Keratinocyte (primary cell): ENCODE measurements around the gene ACVR1. TPM values are rescaled to one million over a fixed set of nuclear protein-coding genes. Genes with fewer than 3 reads are reported as not detected.

Source experiments
- DNase-seq: peaks from one replicate; pipeline ENCODE4 v3.0.0-alpha.2; 2011; ENCODE audit warnings: low read depth, missing footprints, low spot score
- FAIRE-seq: peaks from 2 replicates; lab custom pipeline; 2011; peaks lifted over from hg19 to GRCh38; lab: Jason Lieb, UNC
- H2AFZ ChIP-seq: 2 replicates; pipeline ENCODE4 v1.6.0; 2012; ENCODE audit warnings: low read length, control low read depth, inconsistent platforms; ENCODE audit not compliant: control insufficient read depth
- H3K27ac ChIP-seq: 2 replicates; pipeline ENCODE4 v1.5.1; 2011; ENCODE audit warnings: low read length; ENCODE audit not compliant: control insufficient read depth, insufficient read depth
- H3K27me3 ChIP-seq: 3 replicates; pipeline ENCODE4 v1.6.0; 2011; ENCODE audit warnings: low read length; ENCODE audit not compliant: control insufficient read depth, insufficient read depth; ENCODE audit errors: extremely low read depth
- H3K36me3 ChIP-seq, 2 experiments: 2 replicates in 1 of 2; 3 replicates in 1 of 2; pipeline ENCODE4 v1.5.1; 2011; ENCODE audit warnings: low read length in 2 of 2, mild to moderate bottlenecking in 1 of 2; ENCODE audit not compliant: control insufficient read depth in 2 of 2, insufficient read depth in 2 of 2; ENCODE audit errors: extremely low read depth in 1 of 2
- H3K4me1 ChIP-seq: 3 replicates; pipeline ENCODE4 v1.5.1; 2011; ENCODE audit warnings: low read length; ENCODE audit not compliant: control insufficient read depth, insufficient read depth; ENCODE audit errors: extremely low read depth
- H3K4me2 ChIP-seq: 3 replicates; pipeline ENCODE4 v1.6.0; 2011; ENCODE audit warnings: low read depth, low read length; ENCODE audit not compliant: control insufficient read depth, insufficient read depth; ENCODE audit errors: extremely low read depth
- H3K4me3 ChIP-seq, 3 experiments: fragments of 200-600 bp in 1 of 3; sonication (generic) in 1 of 3; 2 replicates in 2 of 3; 3 replicates in 1 of 3; pipeline ENCODE4 v1.5.1; 2011 to 2016; ENCODE audit warnings: low read length in 3 of 3, mild to moderate bottlenecking in 3 of 3, control low read depth in 2 of 3, inconsistent platforms in 1 of 3, low read depth in 1 of 3, mixed read lengths in 1 of 3, mixed run types in 1 of 3, moderate library complexity in 1 of 3; ENCODE audit not compliant: control insufficient read depth in 2 of 3, insufficient read depth in 2 of 3; ENCODE audit errors: extremely low read depth in 1 of 3
- H3K79me2 ChIP-seq: 2 replicates; pipeline ENCODE4 v1.6.0; 2012; ENCODE audit warnings: low read length; ENCODE audit not compliant: control insufficient read depth, insufficient read depth
- H3K9ac ChIP-seq: 3 replicates; pipeline ENCODE4 v1.6.0; 2011; ENCODE audit warnings: low read length; ENCODE audit not compliant: control insufficient read depth, insufficient read depth; ENCODE audit errors: extremely low read depth
- H3K9me1 ChIP-seq: 3 replicates; pipeline ENCODE4 v1.6.0; 2011; ENCODE audit warnings: low read length; ENCODE audit not compliant: control insufficient read depth, insufficient read depth; ENCODE audit errors: extremely low read depth
- H3K9me3 ChIP-seq: 2 replicates; pipeline ENCODE4 v1.5.1; 2012; ENCODE audit warnings: low read depth, low read length; ENCODE audit not compliant: control insufficient read depth
- H4K20me1 ChIP-seq: 3 replicates; pipeline ENCODE4 v1.6.0; 2011; ENCODE audit warnings: low read length; ENCODE audit not compliant: control insufficient read depth, insufficient read depth; ENCODE audit errors: extremely low read depth
- CTCF ChIP-seq, 3 experiments: IDR thresholded peaks in 1 of 3; conservative IDR thresholded peaks in 1 of 3; optimal IDR thresholded peaks in 1 of 3; 2 replicates in 2 of 3; 3 replicates in 1 of 3; pipeline versions ENCODE3 to v1.5.1; 2011; ENCODE audit warnings: low read length in 3 of 3, mild to moderate bottlenecking in 3 of 3, moderate library complexity in 2 of 3, control low read depth in 1 of 3, inconsistent platforms in 1 of 3; ENCODE audit not compliant: insufficient read depth in 2 of 3; ENCODE audit errors: extremely low read depth in 1 of 3
- EZH2 ChIP-seq: IDR thresholded peaks from one replicate; pipeline ENCODE4 v1.6.1; 2012; ENCODE audit warnings: inconsistent platforms, mild to moderate bottlenecking, low read length, moderate library complexity
- dilution Hi-C: fragments of 300-500 bp; cut with MboI; formaldehyde crosslinking; loops from one replicate; pipeline ENCODE4 v1.7.0; 2020; ENCODE audit warnings: low sequenced_read_pairs; ENCODE audit not compliant: extremely low pct_ligation_motif_present
- polyA plus RNA-seq, 5 experiments: library from polyadenylated mRNA; depleted of rRNA in 3 of 5; stranded (reverse) in 3 of 5; stranded (forward) in 1 of 5; unstranded in 1 of 5; fragments of >200 nt; gene quantifications; 1 replicate in 1 of 5; 2 replicates in 3 of 5; 3 replicates in 1 of 5; pipeline versions ENCODE4 v1.2.1 to v1.2.3, GENCODE V29; 2011 to 2012; ENCODE audit warnings: missing spikeins in 2 of 5, low read depth in 1 of 5, low replicate concordance in 1 of 5

ACVR1 gene
- polyA plus RNA-seq, 1 donor (not counting 4 experiments of a cell fraction or from before 2014, with no cell fraction given) = 30.8 TPM

GRCh38 chr2:157789256-157789655 is 86.9 kb downstream of the ACVR1 start:
- Histone ChIP-seq H3K36me3 (no peaks in the 10 kb centered on the region), H3K4me3 (no peak overlapping the region), H3K4me2 (no peak overlapping the region), H3K9me3 (no peaks in the 10 kb centered on the region), H3K27me3 (no peaks in the 10 kb centered on the region), H3K9ac (no peak overlapping the region), H2AFZ (no peak overlapping the region), H3K4me1 (peaks cover 32% of the 10 kb centered on the region), H4K20me1 (no peaks in the 10 kb centered on the region), H3K79me2 (peaks cover 2% of the 10 kb centered on the region), H3K9me1 (no peaks in the 10 kb centered on the region), H3K27ac (no peak overlapping the region)
- DNase-seq = no peak
- no peak for FAIRE-seq
- dilution Hi-C loops = no loop called here
- TF ChIP-seq CTCF (optimal IDR thresholded peaks at IDR 0.05 in 1 of 3, IDR thresholded peaks at IDR 0.05 in 1 of 3, conservative IDR thresholded peaks at IDR 0.05 in 1 of 3; ENCODE audit: extremely low read depth in 1 of 3, insufficient read depth in 2 of 3, low read length in 3 of 3) (no peak), EZH2 (no peak)

DNA sequence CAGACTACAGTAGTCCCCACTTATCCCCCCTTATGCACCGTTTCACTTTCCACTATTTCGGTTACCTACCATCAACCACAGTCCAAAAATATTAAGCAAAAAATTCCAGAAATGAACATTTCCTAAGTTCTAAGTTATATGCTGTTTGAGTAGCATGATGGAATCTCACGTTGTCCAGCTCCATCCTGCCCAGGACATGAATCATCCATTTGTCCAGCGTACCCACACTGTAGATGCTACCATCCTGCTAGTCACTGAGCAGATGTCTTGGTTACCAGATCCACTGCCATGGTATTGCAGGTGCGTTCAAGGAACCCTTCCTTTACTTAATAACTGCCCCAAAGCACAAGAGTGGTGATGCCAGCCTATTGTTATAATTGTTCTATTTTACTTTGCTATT is 87.9 kb downstream of the ACVR1 start:
- Histone ChIP-seq H3K4me1 (peaks cover 41% of the 10 kb centered on the region), H3K36me3 (no peaks in the 10 kb centered on the region), H3K9me3 (no peaks in the 10 kb centered on the region), H3K27ac (no peak overlapping the region), H3K4me2 (no peak overlapping the region), H2AFZ (no peak overlapping the region), H4K20me1 (no peaks in the 10 kb centered on the region), H3K4me3 (no peak overlapping the region), H3K27me3 (no peaks in the 10 kb centered on the region), H3K9ac (no peak overlapping the region), H3K79me2 (peaks cover 4% of the 10 kb centered on the region), H3K9me1 (no peaks in the 10 kb centered on the region)
- no peak for DNase-seq
- dilution Hi-C loops = no loop called here
- FAIRE-seq = no peak
- TF ChIP-seq EZH2 = no peak
- TF ChIP-seq CTCF (optimal IDR thresholded peaks at IDR 0.05 in 1 of 3, IDR thresholded peaks at IDR 0.05 in 1 of 3, conservative IDR thresholded peaks at IDR 0.05 in 1 of 3; ENCODE audit: extremely low read depth in 1 of 3, insufficient read depth in 2 of 3, low read length in 3 of 3) = no peak
